ENCODE measurements around the gene FAM234B.

The FAM234B gene

DNA sequence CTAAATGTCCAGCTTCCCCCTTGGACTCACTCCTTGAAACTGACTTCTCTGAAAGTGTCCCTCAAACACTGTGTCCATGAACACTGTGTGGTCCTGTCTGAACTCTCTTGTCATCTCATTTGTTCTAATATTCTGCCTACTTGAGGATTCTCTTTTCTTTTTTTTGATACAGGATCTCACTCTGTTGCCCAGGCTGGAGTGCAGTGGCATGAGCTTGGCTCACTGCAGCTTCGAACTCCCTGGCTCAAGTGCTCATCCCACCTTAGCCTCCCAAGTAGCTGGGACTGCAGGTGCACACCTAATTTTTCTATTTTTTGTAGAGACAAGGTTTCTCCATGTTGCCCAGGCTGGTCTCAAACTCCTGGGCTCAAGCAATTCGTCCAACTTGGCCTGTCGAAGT lies 39.2 kb upstream of the FAM234B start:
- no peak for TF ChIP-seq POLR2A (IDR thresholded peaks at IDR 0.05; ENCODE audit: low read length)
- TF ChIP-seq GATA1 (IDR thresholded peaks at IDR 0.05; ENCODE audit: low read depth, low read length): no peak
- DNase-seq: no peak

DNA sequence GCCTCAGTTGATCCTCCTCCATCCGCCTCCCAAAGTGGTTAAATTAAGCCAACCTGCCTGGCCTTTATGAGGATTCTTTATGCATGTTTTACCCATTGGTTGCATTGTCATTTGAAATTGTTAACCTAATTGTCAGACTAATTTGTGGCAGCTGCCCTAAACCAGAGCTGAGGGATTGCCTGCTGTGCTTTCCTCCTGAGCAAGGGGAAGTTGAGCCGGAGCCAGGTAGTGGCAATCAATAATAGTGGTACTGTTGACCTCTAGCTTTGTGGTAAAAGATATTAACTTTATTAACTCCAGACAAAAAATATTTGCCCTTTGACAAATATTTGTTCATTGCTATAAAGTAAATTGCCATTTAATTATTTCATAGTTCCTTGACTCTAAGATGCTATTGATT lies 38.5 kb upstream of the FAM234B start:
- TF ChIP-seq POLR2A (IDR thresholded peaks at IDR 0.05; ENCODE audit: low read length) (no peak), GATA1 (IDR thresholded peaks at IDR 0.05; ENCODE audit: low read depth, low read length) (no peak)
- no peak for DNase-seq

DNA sequence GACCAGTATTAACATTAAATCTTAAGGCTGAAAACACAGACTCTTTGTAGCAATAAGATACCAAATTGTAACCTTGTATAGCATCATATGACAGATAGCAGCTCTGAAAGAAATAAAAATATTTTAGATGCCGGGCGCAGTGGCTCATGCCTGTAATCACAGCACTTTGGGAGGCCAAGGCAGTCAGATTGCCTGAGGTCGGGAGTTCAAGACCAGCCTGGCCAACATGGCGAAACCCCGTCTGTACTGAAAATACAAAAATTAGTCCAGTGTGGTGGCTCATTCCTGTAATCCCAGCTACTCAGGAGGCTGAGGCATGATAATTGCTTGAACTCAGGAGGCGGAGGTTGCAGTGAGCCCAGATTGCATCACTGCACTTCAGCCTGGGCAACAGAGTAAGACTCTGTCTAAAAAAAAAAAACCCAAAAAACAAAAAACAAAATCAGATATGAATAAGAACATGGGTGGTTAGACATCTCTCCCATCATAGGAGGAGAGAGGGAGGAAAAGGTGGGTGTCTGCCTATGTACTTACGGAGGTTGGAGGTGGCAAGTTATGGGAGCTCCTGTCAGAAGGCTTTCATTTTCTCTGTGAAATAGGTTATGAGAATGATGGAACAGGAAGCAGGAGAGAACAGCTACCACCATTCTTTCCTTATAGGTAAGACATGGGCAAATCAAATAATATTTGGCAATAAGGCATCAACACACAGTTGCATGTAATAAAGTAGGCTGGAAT lies 36.5 kb upstream of the FAM234B start:
- DNase-seq: no peak
- TF ChIP-seq GATA1 (IDR thresholded peaks at IDR 0.05; ENCODE audit: low read depth, low read length) (no peak), POLR2A (IDR thresholded peaks at IDR 0.05; ENCODE audit: low read length) (no peak)

DNA sequence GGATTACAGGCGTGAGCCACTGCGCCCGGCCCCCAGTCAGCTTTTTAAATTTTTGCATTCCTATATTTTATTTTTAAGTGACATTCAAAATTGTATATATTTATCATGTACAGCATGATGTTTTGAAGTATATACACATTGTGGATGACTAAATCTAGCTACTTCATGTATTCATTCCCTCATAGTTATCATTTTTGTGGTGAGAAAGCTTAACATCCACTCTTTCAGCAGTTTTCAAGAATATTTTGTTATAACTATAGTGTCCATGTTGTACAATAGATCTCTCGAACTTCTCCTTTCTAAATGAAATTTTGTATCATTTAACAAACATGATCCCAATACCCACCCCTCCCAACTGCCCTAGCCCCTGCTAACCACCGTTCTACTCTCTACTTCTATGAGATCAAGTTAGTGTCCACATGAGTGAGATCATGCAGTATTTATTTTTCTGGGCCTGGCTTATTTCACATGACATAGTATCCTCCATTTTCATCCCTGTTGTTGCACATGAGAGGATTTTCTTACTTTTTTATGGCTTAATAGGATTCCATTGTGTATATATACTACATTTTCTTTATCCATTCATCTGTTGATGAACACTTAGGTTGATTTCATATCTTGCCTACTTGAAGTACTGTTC lies 35.3 kb upstream of the FAM234B start:
- no peak for TF ChIP-seq POLR2A (IDR thresholded peaks at IDR 0.05; ENCODE audit: low read length)
- TF ChIP-seq GATA1 (IDR thresholded peaks at IDR 0.05; ENCODE audit: low read depth, low read length): no peak
- no peak for DNase-seq

DNA sequence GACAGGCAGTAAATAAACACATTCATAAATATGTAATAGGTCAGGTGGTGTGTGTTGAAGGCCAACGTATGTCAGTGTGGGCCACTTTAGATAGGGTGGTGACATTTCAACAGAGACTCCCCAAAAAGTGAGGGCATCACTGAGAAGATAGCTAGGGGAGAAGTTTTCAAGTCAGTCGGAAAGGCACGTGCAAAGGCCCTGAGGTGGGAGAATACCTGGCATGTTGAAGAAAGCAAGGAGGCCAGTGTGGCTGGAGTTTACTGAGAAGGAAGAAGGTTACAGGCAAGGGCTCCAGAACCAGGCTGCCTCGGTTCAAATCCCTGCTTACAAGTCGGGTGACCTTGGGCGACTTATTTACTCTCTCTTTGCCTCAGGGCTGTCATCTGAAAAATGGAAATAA lies 33.1 kb upstream of the FAM234B start:
- TF ChIP-seq POLR2A (IDR thresholded peaks at IDR 0.05; ENCODE audit: low read length) (no peak), GATA1 (IDR thresholded peaks at IDR 0.05; ENCODE audit: low read depth, low read length) (no peak)
- DNase-seq: no peak

DNA sequence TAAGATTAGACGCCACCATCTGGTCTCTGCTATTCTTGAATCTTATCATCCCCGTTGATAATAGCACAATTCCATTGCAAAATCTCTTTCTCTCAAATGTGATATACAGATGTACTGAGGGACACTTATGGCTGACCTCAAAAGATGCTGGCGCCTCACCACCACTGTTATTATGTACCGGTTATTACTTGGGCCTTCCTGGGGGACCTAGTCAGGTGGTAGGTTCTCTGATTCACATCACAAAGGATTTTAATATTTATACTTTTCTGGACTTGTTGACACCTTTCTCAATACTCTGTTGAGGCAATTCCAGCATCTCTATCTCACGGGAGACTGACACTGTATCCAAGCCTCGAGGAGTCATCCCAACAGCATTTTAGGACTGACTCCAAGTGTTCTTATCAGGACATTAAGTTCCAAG lies 21.3 kb upstream of the FAM234B start:
- DNase-seq: no peak
- TF ChIP-seq POLR2A (IDR thresholded peaks at IDR 0.05; ENCODE audit: low read length): no peak
- TF ChIP-seq GATA1 (IDR thresholded peaks at IDR 0.05; ENCODE audit: low read depth, low read length): no peak

DNA sequence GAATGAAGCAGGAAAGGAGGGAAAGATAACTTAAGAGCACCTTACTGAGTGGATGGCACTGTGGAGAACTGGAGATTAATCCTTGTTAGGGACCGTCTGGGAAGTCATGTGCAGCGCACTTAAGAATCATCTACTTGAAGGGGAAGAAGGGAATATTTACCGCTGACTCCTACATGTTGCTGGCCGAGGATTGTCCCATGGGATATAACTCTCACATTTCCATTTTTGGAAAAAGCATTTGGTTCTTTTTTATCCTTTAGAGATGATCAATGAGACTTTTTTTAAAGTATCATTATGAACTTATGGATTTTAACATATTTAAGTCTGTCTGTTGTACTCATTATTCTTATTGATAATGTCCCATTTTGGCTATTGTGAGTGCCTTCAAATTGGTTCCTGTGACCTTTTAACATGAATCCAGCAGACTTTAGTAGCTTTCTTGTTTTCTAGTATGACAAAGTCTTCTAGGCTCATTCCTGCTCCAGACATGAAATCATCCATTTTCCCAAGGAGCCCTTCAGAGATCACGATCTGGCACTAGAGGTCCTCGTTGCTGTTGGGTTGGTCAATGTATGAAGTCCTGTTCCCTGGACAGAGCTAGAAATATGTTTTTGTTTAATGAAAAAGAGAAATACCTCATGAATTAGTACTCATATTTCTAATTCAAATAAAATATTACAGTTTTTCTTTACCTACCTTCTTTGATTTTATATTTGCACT lies 20.2 kb upstream of the FAM234B start:
- DNase-seq: no peak
- TF ChIP-seq GATA1 (IDR thresholded peaks at IDR 0.05; ENCODE audit: low read depth, low read length): no peak
- TF ChIP-seq POLR2A (IDR thresholded peaks at IDR 0.05; ENCODE audit: low read length): no peak

DNA sequence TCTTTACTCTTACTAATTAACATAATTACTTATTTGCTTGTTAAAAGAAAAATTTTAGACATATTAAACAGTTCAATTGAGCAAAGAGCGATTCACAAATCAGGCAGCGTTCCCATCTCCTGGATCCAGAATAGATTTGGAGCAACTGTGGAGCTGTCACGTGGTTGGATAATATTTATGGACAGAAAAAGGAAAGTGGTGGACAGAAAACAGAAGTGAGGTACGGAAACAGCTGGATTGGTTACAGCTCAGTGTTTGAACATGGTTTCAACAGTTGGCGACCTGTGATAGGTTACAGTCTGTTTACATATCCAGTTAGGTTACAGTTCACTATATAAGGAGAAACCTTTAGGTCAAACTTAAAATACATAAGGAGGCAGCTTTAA lies 19.7 kb upstream of the FAM234B start:
- DNase-seq: no peak
- TF ChIP-seq GATA1 (IDR thresholded peaks at IDR 0.05; ENCODE audit: low read depth, low read length): no peak

DNA sequence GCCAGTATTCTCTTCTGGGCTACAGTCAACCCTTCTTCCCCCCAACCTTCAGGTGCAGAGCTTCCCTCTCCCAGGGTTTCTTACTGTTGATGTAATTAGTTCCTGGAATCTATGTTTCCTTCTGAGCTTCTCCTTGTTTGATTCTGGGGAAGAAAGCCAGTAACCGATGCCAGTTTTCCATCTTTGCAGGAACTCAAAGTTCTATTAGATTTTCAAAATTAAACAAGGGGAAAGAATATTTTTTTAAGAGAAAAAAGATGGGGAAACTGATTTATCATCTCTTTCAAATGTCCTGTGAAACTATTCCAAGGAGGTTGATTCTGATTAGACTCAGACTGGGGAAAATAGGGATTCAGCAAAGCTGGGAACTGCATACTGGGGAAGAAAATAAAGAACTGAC lies 17.9 kb upstream of the FAM234B start:
- TF ChIP-seq GATA1 (IDR thresholded peaks at IDR 0.05; ENCODE audit: low read depth, low read length) (no peak), POLR2A (IDR thresholded peaks at IDR 0.05; ENCODE audit: low read length) (no peak)
- DNase-seq: no peak

DNA sequence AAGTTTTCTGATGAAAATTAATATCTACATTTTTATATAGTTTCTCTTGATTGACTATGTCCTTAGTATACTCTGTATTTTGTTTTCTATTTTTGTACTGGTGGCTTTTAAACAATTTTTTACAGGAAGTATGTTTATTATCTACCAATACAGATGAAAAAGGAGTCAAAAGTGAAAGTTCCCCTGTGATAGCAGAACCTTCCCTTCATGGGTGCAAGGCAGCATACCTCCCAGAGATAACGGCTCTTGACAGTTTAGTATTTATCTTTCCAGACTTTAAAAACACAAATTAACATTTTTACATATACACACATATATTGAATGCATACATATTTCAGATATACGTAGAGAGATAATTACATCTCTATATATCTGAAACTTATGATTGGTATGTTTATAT lies 17.1 kb upstream of the FAM234B start:
- peak; percentile 71 to 85 for DNase-seq
- TF ChIP-seq GATA1 (IDR thresholded peaks at IDR 0.05; ENCODE audit: low read depth, low read length) (no peak), POLR2A (IDR thresholded peaks at IDR 0.05; ENCODE audit: low read length) (no peak)

DNA sequence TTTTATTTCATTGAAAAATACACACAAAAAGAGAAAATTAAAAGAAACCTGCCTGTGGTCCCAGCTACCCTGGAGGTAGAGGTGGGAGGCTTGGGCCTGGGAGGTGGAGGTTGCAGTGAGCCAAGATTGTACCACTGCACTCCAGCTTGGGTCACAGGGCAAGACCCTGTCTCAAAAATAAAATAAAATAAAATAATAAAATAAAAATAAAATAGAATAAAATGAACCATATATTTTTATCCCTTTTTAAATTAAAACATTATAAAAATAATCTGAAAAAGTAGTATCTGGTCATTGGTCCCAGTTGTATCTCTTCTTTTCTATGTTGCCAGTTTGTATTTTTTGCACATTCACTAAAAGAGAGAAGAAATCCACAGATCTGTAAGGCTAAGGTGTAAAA lies 16.7 kb upstream of the FAM234B start:
- TF ChIP-seq POLR2A (IDR thresholded peaks at IDR 0.05; ENCODE audit: low read length) (no peak), GATA1 (IDR thresholded peaks at IDR 0.05; ENCODE audit: low read depth, low read length) (no peak)
- no peak for DNase-seq

DNA sequence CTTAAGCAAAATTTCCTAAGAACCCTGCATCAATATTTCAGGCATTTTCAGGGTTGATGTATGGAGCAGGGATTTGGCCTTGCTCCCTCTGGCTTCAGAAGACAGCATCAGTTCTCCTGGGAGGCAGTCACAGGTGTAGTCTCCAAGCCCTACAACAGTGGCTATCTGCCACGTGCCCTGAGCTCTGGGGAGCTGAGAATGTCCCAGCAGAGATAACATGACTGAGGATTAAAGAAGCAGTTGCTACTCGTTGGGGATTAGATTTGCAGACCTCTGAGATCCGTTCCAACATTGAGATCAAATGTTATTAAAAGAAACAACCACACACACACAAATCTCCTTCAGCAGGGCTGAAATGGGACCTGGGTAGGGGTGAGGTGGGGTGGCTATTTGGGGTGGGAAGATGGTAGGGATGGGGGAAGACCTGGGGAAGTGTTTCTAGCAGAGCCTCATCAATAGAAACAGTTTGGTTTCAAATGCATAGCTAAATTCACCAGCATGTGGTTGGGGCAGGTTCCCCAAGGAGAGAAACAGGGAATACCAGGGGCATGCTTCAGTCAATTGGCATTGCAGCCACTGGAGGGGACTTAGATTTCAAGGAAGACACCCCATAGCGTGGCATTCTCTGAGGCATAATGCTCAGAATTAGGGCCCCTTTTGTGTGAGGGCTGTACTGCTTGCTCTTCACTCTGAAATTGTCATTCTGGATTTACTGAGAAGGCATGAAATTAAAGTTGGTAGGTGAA lies 15.2 kb upstream of the FAM234B start:
- no peak for TF ChIP-seq POLR2A (IDR thresholded peaks at IDR 0.05; ENCODE audit: low read length)
- no peak for TF ChIP-seq GATA1 (IDR thresholded peaks at IDR 0.05; ENCODE audit: low read depth, low read length)

DNA sequence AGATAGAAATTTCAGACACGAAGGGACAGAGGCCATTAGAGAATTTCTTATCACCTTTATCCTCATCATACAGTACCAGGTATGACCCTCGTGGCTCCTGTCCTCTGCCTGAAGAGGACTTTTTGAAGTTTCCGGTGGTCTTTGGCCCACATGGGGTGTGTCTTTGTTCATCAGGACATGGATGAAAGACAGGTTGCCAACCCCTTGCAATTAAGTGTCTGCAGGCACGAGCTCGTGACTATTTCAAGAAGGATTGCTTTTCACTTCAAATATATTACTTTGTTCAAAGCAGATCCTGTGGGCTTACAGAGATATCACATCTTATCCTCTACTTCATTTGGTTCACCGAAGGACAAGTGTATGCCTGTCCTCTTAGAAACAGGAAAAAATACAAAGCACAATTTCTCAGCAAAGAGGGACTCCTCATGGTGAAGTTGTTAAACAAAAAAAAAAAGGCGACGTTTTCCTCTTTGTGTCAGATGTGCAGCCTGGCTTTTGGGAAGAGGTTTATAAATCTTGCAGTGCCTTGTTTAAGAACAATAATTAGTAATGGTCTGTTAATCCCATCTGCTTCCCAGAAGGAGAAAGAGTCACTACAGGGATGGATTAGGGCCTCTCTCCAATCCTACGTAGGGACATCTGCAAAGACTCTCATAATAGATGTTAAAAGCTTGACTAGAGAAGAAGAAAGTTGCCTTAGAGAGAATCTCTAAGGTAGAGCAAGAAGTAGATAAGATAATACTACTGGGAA lies 13.5 kb upstream of the FAM234B start:
- TF ChIP-seq GATA1 (IDR thresholded peaks at IDR 0.05; ENCODE audit: low read depth, low read length) (no peak), POLR2A (IDR thresholded peaks at IDR 0.05; ENCODE audit: low read length) (no peak)

More for the DNA sequence above, 15.2 kb upstream of the FAM234B start:
- peak in 1 of 2 experiments; percentile 27 for DNase-seq

More for the DNA sequence above, 13.5 kb upstream of the FAM234B start:
- no peak for DNase-seq
